NK-92 (cell line): ENCODE data around the gene ARHGEF10L.
"Not testable (repeated sequence)": the region's sequence is repeated elsewhere in the genome, so short reads cannot be mapped to it uniquely, and the experiment has no call there.

ENCODE experiments used
- DNase-seq: peaks from one replicate; lab custom pipeline; 2025; ENCODE audit not compliant: unreplicated experiment; lab: John Stamatoyannopoulos, UW

ARHGEF10L gene

GRCh38 chr1:17733661-17734060, 194.2 kb downstream of the ARHGEF10L start:
- DNase-seq: no peak

- no peak for DNase-seq
These were observed 195.1 kb downstream of the ARHGEF10L start for GRCh38 chr1:17734609-17735008.

DNA sequence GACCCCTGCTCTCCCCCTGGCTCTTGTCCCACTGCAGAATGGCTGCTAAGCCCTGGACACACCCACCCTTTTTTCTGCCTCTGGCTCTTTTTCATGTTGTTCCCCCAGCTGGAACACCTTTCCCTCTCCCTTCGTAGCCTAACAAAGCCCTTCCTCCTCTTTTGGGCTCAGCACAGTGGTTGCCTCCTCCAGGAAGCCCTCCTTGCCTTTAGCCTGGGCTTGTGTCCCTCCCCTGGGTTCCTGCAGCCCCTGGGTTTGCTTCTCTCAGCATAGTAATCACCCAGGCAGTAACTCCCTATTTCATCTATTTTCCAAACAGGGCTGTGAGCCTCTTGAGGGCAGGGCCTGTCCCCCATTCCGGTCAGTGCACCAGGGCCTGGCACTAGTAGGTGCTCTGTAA, 195.8 kb downstream of the ARHGEF10L start:
- DNase-seq: no peak

- DNase-seq: no peak
These were observed 196.3 kb downstream of the ARHGEF10L start for GRCh38 chr1:17735793-17736192.

DNA sequence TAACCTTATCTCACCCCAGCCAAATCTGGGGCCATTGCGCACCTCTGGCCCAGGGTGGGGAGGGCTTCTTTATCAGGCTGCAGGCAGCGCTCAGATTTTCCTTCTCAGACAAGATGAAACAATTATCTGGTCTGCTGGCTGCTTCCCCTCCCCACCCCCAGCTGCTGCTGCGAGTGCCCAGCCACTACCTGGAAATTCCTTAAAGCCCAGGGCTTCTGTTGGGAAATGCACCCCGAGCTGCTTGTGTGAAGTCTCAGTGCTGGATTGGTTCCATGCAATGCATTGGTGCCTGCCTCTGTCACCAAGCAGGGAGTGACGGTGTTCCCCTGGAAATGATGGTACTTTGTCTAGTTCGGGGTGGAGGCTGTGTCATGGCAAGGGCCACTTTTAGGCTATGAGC, 197.1 kb downstream of the ARHGEF10L start:
- DNase-seq: no peak

GRCh38 chr1:17739050-17739449, 199.6 kb downstream of the ARHGEF10L start:
- no peak for DNase-seq

DNA sequence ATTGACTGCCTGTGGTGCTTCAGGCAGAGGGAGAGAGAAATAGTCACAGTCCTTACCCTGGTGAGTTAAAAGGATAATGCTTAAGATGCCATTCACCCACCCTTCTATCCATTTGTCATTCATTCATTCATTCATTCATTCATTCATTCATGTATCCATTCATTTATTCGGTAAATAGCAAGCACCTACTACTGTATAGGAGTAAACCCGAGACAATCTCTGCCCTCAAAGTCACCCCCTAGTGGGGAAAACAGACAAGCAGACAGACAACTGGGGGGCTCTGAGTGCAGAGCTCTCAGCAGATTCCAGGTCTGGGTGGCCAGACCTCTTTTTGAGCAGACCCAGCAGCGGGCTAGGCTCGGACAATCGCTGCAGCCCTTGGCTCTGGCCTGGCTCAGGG, 201.6 kb downstream of the ARHGEF10L start:
- DNase-seq: no peak

GRCh38 chr1:17742583-17742982, 203.1 kb downstream of the ARHGEF10L start:
- no peak for DNase-seq

- DNase-seq: no peak
These were observed 203.6 kb downstream of the ARHGEF10L start for GRCh38 chr1:17743008-17743647.

- no peak for DNase-seq
These were observed 204.4 kb downstream of the ARHGEF10L start for GRCh38 chr1:17743925-17744324.

GRCh38 chr1:17744666-17745478, 205.4 kb downstream of the ARHGEF10L start:
- no peak for DNase-seq

DNA sequence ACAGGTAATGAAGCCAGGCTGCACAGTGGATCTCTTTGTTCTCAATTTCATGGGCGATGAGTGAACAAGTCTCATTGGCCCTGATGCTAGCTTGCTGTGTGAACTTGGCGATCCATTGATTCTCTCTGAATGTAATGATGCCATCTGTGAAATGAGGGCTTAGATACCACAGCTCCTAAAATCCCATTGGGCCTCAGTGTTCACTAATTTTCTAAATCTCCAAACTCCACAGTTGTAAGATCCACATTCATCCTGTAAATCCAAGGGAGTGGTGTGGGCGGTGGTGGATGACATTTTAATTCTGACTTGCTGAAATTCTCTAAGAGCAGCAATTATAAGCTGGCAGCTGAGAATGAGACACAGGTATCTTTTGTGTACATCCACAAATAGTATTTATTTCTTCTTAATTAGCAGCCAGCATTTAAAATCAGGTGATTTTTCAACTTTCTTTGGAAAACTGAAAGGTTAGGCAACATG, 206.0 kb downstream of the ARHGEF10L start:
- no peak for DNase-seq

DNA sequence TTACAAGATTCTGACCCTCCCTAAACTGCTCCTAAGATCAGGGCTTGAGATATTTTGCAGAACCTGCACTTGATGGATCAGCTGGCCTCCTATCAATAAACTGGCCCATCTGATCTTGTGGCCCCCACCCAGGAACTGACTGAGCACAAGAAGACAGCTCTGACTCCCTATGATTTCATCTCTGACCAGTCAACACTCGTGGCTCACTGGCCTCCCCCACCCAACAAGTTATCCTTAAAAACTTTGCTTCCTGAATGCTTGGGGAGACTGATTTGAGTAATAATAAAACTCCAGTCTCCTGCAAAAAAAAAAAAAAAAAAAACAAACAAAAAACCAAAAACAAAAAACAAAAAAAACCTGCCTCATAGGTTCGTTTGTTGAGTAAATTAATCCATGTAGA, 206.8 kb downstream of the ARHGEF10L start:
- not testable (repeated sequence) for DNase-seq

DNA sequence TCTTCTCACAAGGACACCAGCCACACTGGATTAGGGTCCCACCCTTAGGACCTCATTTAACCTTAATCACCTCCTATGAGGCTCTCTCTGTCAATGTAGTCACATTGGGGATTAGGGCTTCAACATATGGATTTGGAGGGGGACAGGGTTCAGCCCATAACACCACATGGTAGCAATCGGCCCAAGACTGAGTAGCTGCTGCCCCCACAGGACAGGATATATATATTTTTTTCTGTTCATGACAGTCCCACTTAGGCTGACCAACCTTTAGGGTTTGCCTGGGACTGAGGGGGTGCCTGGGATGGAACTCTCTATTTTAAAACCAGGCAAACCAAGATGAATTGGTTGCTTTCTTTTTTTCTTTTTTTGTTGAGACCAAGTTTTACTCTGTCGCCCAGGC, 207.4 kb downstream of the ARHGEF10L start:
- DNase-seq: no peak
